HG03135 (cell line): ENCODE results near the gene ROBO1.

Experiments
- ATAC-seq: cut with Tn5 transposase; IDR thresholded peaks from one replicate; pipeline ENCODE4 v1.9.1; 2021; ENCODE audit warnings: mild to moderate bottlenecking, moderate library complexity; ENCODE audit not compliant: unreplicated experiment

ROBO1 gene

DNA sequence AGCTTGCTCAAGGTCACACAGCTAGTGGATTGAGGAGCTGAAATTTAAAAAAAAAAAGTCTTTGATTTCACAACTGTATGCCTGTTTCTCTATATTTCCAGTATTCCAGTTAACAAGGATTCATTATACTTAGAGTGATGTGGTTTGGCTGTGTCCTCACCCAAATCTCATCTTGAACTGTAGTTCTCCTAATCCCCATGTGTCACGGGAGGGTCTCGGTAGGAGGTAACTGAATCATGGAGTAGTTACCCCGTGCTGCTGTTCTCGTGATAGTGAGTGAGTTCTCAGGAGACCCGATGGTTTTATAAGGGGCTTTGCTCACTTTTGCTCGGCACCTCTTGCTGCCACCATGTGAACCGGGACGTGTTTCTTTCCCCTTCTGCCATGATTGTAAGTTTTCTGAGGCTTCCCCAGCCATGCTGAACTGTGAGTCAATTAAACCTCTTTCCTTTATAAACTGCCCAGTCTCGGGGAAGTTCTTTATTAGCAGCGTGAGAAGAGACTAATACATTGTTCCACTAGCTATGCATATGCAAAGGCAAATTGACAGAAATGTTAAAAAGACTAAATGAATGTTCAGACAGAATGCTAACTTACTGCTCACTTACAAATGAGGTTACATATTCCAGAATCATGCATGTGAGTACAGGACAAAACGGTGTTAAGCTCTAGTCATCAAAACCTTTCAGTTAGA lies 1101.9 kb downstream of the ROBO1 start:
- ATAC-seq = no peak

DNA sequence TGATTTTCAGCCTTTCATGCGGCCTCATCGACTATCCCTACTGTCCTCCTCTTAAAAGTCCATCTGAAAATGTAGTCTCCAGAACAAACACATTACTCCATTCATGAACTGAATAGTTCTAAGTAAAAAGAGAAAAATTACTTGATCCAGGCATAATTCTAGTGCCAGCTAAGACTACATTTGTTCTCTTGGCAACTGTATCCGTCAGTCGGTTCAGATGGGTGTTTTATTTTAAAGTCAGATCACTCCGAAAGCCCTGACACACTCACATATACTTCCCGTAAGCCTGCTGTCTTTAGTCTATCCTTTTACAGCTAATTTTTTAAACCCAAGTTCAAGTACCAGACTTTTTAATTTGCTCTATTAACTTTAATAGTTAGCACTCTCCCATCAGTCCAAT lies 1102.7 kb downstream of the ROBO1 start:
- no peak for ATAC-seq

DNA sequence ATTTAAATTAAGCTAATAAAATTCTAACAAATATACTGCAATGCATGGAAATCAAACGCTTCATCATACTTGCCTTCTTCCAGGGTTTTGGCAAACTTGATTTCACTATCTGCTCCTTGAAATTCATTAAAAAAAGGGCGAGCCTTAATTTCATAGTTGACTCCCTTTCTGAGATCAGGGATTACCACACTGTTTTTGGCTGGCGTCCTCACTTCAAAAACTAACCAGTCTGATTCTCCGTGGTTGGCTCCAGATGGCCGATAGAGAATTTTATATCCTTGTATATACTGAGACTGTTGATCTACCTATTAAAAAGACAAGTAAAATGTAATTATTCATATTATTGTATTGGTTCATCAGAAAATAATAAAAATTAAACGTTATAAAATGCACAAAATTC lies 1106.8 kb downstream of the ROBO1 start:
- ATAC-seq = no peak

GRCh38 chr3:78659386-78659987 lies 1108.3 kb downstream of the ROBO1 start:
- ATAC-seq = no peak

- no peak for ATAC-seq
Observed at GRCh38 chr3:78647726-78648125, 1120.1 kb downstream of the ROBO1 start.

DNA sequence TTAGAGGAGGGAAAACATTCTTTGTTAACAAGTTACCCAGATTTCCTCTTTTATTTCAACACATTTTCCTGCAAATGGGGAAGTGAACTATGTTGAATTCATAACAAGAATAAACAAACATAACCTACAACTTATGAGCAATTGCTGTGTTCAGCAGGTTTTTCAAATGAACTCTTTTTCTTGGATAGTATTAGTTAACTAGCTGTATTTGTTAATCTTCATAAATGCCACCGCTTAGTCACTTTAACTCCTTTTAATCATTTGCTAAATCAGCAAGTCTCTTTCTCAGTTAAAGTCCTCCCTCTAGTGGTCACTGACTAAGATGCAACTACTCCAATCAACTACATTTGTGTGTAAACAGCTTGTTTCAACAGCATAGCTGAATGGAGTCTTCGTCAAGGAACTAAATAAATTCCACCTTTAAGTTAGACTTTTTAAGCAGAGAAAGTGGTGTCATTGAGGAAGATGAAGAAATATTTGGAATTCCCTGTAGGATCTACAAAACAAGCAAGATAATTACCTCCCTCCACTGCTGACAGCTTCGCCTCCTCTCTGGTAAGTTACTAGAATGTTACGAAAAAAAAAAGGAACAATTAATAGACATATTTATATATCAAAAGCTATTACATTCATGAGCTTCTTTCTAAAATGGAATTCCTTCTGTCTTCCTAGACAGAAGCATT lies 1122.0 kb downstream of the ROBO1 start:
- ATAC-seq = peak; percentile 84

- ATAC-seq = no peak
Observed at GRCh38 chr3:78644847-78645246, 1123.0 kb downstream of the ROBO1 start.

GRCh38 chr3:78642226-78643035 lies 1125.4 kb downstream of the ROBO1 start:
- no peak for ATAC-seq

DNA sequence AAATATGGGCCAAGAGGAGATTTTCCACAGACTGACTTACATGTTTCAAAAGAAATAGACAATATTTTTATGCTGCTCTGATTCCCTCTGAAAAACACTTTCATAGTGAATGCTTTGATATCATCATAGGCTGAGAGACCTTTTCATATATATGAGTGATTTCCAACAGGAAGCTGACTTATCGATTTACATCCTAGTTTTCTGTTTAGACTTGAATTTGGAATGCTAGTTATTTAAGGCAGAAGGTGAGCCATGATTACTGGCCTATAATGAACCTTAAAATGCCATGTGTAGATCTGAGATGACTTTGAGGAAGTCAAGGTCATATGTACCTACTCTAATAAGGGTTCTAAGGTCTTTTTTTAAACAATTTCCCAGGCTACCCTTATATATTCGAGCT lies 1126.1 kb downstream of the ROBO1 start:
- ATAC-seq = no peak

DNA sequence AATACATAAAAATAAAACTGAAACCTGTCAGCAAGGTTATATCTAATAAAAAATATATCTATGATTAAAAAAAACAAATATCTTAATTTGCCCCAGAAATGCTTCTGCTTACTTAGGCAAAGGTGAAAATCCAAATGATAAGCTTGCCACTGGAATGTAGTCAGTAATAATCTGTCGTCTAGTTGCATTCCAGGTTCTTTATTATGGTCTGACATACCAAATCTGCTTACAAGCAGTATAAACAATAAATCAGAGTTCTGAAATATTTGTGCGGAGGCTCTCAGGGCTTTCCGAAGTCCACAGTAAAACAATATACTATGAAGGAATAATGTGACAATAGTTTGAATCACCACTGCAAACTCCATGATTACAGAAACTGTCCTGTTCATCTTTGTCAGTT lies 1133.5 kb downstream of the ROBO1 start:
- ATAC-seq = no peak

- no peak for ATAC-seq
Observed at GRCh38 chr3:78633626-78634025, 1134.2 kb downstream of the ROBO1 start.

DNA sequence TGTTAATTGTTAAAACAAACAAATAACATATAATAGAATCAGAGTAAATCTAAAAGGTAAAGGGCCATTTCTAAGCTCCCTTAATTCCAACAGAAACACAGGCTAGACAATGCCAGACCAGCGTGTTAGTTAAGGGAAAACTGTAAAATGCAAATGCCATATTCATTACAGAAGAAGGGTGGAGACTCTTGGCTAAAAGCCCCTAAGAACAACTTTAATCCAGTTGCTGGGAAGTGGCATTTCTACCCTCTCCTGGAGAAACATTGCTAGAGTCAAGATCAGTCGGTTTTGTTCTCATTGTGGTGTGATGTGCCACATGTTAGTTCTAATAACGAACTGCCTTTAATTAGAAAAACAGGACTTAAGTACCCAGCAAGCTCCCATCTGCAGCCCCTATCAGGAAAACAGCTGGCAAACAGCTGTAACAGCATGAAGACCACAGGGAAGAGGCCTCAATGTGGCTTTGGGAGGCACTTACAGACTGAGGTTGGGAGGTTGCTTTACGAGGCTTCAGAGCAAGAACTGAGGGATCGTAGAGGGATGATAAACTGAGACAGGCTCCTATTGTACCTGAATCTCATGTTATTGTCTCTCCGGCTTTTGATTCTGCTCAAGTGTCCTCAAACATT lies 1134.8 kb downstream of the ROBO1 start:
- ATAC-seq = no peak

- ATAC-seq = no peak
Observed at GRCh38 chr3:78629544-78629943, 1138.3 kb downstream of the ROBO1 start.

GRCh38 chr3:78621061-78621716 lies 1146.6 kb downstream of the ROBO1 start:
- ATAC-seq = no peak

DNA sequence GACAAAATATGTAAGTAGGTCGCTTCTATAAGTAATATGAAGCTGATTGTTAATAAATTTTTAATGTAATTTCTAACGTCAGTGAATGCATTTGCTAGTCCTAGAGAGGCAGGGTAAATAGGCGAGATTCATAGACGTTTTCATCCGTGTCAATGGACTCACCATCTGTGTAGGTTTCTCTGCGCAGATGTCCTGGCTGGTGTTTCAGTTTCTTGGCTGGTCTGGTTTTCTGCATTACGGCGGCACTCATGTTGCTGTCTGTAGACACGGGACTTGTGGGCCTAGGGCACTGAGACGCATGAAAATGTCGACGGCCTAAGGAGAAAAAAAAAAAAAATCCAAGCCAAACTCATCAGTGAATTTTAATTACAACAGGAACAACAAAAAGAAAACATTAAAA lies 1153.3 kb downstream of the ROBO1 start:
- ATAC-seq = no peak

DNA sequence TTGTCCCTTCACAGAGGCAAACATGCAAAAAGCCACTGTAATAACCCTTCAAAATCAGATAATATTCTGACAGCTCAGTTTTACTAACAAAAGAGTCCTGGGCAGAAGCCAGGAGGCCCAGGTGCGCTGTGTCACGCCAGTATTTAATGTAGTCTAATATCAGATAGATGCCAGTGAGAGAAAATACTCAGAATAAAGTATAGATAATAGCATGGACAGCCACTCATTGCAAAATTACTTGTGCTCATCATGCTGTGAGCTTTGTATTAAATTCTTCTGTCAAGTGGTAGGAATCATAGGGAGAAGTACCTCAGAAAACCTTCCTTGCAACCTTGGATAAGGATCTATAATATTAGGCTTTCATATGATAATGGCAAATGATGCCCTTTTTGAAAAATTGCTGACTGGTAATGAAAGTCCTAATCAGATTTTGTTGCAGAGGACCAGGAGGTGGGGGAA lies 1154.3 kb downstream of the ROBO1 start:
- no peak for ATAC-seq

GRCh38 chr3:78611278-78611677 lies 1156.5 kb downstream of the ROBO1 start:
- ATAC-seq = no peak

DNA sequence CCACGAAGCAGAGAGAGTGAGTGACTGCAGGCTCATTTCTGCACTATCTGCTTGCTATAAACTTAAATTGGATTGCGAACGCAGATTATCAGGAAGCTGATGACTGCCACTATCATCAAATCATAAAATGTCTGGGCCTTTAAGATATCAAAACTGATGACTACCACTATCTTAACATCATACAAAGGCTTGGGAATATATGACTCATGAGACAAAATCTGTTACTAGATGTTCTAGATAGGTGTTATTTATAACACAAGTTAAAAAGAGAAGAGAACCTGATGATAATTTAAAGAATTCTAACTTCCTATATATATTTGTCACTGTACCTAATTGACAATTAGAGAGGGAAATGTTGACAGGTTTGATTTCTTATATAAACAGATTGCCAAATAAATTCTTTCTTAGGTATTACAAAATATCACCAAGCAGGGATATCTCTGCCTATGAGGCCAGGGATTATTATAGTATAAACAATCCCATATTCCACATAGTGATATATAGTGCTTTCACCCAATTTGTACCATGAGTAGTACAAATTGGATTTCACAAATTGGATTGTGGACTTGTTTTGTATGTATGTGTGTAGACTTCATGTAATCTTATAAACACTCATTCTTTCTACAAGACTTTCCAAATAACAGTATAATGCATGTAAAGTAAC lies 1157.2 kb downstream of the ROBO1 start:
- no peak for ATAC-seq

- ATAC-seq = no peak
Observed at GRCh38 chr3:78606756-78607155, 1161.0 kb downstream of the ROBO1 start.

GRCh38 chr3:78605178-78605577 lies 1162.6 kb downstream of the ROBO1 start:
- no peak for ATAC-seq
